CD4-positive, alpha-beta T cell treated with Interleukin-2 at 100 ng/mL for 4 hours (primary cell): ENCODE results near the gene SMTNL2.

Source experiments
- DNase-seq: peaks from one replicate; pipeline ENCODE4 v3.0.0-alpha.2; 2020; ENCODE audit warnings: low spot score

SMTNL2 gene

DNA sequence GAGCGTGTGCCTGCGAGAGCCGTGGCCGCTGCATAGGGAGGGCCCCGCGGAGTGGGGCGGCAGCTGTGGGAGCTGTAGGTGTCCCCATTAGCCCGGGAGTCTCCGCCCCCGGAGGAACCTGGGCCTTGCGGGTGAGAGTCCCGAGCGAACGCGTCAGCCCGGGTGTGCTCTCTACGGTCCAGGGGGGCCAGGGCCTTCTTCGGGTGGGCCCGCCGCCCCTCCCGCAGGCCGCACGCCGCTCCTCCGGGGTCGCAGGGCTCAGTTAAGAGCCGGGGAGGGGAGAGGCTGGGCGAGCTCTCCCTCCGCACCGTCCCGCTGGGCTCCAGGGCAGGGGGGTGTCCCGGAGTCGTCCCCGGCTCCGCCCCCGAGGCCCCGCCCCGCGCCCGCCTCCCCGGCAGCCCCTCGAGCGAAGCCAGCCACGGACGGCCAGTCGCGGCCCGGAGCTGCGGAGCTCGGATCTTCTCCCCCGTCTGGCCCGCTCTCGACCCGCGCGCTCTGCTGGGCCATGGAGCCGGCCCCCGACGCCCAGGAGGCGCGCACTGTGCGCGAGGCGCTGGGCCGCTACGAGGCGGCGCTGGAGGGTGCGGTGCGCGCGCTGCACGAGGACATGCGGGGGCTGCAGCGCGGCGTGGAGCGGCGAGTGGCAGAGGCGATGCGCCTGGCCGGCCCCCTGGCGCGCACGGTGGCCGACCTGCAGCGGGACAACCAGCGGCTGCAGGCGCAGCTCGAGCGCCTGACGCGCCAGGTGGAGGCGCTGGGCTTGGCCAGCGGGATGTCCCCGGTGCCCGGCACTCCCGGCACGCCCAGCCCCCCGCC, at the start of gene SMTNL2:
TSS of gene SMTNL2 (plus strand) at position 429 of the 816 bp plus-strand sequence. CDS start at position 506, 77 bp downstream.
- DNase-seq: no peak

DNA sequence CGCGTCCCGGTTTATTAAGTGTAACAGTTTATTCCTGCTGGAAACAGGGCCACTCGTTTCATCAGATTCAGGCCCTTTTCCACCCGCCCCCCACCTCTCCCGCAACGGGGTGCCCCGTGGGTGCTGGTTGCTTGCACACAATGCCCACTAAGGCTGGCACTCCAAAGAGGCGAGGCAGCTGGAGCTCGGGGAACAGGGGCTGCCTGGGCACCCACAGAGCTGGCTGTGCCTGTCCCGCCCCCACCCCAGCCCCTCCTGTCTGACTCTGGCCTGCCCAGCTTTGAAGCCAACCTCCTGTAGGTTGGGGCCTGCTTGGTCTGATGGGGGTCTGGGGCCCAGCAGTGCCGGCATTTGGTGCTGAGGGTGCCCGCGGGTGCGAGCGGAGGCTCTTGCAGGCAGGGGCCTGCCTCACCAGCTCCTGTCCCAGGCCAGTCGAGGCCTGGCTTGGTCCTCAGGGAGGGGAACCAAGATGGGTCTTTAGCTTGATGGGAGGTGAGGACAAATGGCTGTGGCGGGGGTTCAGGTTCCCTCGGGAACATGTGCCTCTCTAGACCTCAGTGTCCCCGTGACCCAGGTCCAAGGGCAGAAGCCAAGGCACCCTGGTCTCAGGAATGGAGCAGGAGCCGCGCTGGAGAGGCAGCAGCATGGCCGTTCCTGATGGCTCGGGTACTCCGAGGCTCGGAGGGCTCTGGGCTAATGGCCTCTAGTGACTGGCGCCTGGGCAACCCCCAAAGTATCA, 49.2 kb upstream of the SMTNL2 start:
- DNase-seq: no peak

DNA sequence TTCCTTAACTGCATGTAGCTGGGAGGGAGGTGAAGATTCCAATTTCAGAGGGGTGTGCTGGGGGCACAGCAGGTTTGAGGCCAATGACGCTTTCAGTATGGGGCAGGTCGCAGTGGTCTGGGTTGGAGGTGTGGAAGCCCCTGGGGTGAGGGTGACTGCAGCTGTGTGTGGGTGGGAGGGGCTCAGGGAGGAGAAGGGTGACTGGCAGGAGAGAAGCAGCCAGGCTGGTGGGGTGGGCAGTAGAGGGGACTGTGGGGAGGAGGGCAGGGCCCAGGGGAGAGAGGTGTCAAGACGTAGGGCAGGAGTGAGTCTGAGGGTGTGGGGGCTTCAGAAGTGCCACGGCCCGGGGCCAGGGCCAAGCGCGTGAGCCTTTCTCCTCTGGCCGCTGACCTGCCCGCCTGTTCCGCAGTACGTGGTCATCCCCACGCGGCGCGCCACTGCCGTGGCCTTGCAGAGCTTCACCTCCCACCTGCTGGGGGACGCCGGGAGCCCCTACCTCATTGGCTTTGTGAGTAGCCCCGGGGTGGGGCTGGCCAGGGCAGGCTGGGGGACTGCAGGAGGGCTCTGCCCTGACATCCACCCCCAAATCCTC, 48.6 kb upstream of the SMTNL2 start:
- DNase-seq: no peak

DNA sequence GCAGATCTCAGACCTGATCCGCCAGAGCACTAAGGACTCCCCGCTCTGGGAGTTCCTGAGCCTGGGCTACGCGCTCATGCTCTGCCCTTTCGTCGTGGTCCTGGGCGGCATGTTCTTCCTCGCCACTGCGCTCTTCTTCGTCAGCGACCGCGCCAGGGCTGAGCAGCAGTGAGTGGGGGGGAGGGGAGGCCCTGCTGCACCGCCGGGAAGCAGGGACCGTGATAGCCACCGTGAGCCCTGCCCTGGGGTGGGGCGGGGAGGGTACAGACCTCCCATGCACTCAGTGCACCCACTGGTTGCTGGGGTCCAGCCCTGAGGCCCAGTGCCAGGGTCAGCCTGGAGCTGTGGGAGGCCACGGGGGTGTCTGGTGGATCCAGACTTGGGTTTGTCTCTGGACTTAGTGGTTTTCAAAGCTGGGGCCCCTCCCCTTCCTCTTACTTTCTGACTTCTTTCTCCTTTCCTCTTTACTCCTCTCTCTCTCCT, 48.0 kb upstream of the SMTNL2 start:
- DNase-seq: no peak

DNA sequence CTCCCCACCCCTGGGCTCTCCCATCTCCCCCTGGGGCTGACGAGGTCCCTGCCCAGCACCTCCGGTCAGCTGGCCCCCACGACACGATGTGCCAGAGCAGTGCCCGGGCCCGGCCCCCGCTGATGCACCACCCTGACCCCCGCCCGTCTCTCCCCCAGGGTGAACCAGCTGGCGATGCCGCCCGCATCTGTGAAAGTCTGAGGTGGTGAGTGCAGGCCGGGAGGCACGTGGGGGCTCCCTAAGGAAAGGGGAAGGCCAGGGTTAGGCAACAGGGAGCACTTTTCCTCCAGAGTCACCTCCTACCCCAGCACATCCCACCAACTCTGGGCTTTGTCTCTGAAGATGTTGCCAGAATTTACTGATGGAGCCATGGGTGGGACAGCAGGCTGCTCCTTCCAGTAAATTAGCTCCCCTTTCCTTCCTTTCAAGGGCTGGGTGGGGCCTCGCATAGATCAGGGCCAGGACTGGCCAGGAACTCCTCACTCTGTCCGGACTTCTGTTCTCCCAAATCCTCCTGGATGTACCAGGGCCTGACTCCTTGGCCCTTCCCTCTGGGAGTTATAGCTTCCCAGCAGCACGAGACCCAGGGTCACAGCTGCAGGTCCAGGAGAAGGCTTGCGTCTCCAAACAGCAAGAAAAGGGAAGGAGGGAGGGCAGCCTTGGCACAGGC, 47.5 kb upstream of the SMTNL2 start:
- DNase-seq: no peak

DNA sequence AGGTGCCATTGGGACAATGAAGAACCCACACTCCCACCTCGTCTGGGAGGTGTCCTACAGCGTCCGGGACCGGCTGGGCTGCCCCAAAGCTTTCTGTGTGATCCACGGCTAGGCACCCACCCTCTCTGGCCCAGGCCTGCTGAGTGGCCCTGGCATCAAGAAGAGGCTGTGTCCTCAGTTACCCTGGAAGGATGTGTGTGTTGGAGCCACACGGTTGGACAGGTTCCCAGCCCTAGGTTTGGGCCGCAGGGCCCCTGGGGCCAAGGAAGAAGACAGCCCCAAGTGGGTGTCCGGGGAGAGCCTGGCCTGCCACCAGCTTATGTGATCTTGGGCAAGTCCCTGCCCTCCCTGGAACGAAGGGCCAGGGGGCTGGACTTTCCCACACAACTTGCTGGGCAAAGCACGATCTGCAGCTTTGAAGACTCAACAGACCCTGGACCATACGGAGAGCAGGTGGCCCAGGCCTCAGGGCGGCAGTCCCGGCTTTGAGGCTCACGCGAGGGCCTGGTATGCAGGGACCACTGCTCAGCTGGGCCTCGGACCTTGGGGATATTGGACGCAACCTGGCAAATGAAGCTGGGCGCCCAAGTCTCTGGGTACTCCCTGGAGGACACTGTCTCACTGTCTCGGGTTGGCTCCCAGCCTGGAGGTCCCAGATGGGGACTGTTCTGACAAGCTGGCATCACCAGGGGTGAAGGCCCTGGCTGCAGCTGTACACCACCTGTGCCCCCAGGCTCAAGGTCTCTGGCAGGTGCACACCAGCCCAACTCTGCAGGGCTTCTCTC, 46.7 kb upstream of the SMTNL2 start:
- DNase-seq: no peak

DNA sequence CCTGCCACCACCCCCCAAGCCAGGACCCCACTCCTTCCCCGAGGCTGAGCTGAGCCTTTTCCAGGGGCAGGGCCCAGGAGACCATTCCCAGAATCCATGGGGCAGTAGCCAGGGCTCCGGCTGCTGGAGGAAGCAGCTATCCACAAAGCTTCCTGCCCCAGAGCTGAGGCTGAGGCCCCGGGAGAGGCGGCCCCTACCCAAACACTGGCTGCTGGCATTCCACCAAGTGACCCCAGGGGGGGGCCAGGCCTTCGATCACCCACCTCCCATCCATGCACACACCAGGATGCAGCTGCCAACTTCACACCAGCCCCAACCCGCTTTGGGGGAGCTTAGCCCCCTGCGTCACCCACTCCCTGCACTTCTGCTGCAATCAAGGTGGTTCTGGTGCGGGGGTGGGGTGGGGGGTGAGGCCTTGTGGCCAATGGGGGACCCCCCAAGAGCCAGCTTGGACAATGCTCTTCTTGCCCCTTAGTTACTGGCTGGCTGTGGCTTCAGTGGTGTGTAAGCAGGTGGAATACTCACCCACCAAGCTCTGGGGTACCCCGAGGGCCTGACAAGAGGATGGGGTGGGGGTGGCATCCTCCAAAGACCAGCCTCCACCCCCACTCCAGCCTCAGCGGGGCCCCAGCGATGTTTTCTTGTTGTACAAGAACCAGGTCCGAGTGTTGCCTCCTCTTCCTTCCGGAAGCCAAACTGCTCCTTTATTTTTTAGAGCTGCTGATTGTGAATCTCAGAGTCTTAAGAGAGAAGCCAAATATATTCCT, 45.9 kb upstream of the SMTNL2 start:
- no peak for DNase-seq

DNA sequence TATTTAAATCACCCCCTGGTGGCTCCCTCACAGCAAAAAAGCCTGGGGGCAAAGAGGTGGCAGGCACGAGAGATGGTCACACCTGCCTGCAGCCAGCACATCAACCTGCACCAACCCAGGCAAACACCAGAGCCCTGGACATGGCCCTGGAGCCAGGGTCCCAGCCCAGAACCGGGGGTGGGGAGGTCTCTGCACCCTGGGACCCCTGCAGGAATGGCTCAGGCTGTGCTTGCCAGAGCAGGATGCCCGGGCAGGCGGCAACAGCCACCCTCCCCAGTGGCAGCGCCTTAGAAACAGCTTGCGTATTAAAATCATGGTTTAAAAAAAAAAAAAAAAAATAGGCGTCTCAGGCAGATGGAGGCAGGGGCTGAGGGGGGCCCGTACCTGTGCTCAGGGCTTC, 45.3 kb upstream of the SMTNL2 start:
- no peak for DNase-seq

DNA sequence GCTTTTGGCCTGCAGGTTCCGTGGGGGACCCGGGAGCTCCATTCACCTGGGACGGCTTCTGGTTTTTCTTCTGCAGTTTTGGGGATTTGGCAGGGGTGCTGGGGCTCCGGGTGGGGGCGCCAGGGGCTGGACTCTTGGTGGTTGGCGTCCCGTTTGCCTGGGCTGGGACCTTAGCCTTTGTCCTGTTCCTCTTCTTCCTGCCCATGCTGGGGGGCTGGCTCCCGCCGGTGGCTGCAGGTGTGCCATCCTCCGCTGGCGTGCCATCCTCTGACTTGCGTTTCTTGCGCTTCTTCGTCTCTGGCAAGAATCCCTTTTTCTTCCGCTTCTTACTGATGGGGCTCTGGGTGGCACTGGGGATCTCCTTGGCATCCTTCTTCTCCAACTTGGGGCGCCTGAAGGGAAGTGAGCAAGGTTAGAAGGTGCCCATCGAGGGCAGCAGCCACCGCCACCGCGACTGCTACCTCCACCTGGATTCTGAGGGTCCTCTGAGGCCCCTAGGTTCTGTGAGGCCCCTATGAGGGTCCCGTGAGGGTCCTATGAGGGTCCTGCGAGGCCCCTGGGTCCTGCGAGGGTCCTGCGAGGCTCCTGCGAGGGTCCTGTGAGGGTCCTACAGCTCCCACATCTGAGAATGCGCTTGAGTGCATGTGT, 44.6 kb upstream of the SMTNL2 start:
- DNase-seq: no peak

DNA sequence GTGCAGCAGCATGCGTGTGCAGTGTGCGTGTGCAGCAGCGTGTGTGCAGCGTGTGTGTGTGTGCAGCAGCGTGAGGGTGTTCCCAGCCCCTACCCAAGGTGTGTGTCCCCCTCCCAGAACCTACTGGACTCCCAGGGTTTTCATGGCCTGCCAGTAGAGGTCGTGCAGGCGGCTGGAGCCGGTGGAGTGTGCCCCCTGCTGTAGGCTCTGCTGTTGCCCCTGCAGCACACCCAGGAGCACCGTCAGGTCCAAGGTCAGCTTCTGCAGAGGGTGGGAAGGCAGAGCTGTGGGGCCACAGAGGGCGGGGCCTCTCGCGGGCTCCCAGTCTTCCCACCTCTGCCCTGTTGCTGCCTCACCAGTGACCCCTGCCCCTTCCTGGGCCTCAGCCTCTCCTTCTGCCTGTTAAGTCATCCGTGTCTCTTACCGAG, 44.1 kb upstream of the SMTNL2 start:
- DNase-seq: no peak

DNA sequence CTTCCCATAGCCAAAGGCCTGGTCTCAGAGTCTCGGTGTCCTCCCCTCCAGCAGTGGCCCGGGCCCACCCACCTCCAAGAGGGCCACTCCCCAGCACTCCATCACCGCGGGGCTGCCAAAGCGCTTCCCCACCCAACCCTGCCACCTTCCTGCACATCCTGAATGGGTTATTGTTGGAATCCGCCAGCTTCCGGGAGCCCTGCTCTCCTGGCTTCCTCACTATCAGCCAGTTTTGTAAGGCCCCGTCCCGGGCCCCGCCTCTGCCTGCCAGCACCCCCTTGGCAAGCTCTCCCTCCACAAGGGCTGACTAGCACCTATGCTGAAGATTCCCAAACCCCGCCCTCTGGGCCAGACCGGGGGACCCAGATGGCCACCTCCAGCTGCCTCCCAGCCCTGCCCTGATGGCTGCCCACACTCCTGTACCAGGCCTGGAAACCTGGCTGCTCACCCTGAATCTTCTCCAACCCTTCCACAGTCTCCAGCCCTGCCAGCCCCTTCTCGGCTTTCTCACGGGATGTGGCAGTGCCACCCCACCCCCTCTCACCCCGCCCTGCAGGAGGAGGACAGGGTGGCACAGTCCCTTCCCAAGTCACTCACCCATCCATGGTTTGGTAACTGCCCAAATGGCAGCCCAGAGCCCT, 43.5 kb upstream of the SMTNL2 start:
- no peak for DNase-seq

DNA sequence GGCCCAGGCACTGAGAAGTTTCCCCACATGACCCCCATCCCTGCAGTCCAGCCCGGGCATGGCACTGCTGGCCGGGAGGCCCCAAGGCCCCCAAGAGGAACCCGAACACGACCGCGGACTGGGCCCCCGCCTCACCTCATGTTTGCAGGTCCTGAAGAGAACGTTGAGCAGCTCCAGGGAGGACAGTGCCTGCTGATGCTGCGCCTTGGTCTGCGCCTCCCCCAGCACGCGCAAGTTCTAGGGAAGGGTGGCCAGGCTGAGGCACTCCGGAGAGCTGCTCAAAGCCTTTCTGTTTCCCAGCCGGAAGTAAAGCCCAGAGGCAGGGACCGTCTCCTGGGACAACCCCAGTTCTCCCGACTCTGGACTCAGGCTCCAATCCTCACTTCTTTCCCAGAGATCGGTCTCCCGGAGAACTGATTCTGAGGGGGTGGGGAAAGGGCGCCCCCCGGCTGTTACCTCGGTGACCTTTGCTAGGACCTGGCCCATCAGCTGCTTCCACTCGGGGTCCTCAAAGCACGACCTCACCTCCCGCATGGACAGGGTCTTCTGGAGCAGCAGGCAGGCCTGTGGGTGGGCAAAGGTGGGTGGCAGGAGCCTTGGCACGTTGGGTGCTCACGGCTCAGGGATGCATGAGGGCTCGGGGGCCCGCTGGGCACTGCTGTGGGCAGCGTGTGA, 42.9 kb upstream of the SMTNL2 start:
- DNase-seq: no peak

DNA sequence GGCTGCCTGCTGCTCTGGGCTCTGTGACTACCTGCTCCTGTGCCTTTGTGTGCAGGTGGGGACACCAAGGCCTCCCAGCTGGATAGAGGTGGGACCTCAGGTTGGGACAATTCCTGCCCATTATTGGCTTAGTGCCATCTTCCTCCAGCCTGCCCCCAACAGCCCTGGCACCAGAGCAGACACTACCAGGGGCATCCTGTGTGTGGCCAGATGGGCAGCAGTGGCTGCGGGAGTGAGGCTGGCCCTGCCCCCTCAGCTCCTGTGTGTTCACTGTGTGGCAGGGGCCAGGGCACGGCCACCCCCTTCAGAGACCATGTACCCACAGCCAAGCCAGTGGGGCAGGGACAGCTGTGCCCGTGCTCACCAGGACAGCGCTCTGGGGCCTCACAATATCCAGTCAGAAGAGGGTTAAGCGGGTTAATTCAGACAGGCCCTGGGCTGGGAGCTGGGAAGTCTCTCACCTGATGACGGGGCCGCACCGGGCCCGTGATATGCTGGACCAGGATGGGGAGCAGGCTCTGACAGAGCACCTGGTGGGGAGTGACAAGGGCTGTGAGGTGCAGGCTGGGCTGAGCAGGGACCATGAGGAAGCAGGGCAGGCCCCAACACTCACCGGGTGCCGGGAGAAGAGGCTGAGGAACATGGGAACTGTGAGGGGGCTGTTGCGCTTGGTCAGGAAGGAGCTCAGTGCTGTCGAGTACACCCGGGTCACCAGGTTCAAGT, 42.2 kb upstream of the SMTNL2 start:
- DNase-seq: no peak

DNA sequence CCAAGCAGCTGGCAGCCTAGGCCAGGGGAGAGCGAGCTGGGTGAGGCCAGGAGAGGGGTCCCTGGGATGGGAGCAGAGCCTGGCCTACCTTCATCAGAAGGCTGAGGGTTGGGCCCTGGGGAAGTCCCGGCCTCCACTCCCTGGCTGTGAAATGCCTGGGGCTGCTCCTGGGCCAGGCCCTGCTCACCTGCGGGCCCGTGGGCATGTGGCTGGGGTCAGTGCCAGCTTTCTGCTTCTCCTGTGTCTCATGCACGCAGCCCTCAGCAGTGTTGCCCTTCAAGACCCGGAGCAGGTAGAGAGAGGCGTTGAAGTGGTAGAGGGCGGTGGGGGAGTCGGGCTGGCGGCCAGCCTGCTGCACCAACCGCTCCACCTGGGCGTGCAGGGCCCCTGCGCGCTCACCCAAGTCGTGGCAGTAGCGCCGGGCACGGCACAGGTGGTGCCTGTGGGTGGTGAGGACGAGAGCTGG, 41.6 kb upstream of the SMTNL2 start:
- DNase-seq: no peak

DNA sequence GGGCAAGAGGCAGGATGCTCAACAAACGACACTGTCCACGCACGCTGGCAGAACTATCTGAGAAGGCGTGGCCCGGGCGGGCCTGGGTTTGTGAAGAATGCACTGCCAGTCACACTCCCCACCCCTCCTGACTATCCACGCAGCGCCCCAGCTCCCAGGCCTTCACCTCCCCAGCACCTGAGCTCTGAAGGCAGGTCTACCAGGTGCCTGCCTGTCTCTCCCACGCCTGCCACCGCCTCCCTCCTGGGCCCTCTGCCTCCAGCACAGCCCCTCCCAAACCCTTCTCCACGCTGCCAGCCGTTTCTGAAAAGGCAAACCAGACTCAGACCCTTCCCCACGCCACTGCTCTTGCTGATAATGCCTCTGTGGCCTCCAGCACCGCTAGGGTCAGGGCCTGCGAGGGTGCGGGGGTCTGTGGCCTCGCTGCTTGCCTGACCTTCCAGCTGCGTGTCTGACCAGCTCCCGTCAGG, 40.7 kb upstream of the SMTNL2 start:
- no peak for DNase-seq

DNA sequence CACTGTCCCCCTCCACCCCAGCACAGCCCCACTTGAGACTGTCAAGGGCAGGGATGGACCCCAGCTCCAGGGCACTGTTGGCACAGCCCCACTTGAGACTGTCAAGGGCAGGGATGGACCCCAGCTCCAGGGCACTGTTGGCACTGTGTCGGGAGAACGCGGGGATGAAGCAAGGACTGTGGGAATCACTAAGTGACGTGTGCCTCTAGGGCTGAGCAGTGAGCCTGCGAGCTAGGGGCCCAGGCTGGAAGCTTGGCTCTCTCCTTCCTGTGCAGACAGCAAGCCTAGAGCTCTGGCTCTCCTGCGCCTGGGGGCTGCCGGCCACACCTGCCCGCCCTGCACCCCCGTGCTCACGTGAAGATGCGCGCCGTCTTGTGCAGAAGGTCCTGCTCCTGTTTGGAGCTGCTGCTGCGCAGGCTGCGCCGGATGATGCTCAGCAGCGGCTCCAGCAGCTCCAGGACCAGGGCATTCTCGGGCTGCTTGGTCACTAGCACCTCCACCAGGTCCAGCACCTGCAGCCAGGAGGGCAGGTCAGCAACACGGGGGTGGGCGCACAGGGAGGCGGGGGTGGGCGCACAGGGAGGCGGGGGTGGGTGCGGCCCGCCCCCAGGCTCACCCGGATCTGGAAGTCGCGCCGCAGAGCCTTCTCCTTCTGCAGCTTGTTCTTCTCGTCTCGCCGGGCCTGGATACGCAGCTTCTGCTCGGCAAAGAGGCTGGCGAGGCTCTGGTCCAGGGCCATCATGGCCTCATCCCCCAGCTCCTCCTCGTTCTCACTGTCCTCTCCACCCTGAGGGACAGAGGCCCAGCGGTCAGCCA, 40.0 kb upstream of the SMTNL2 start:
- DNase-seq: no peak

DNA sequence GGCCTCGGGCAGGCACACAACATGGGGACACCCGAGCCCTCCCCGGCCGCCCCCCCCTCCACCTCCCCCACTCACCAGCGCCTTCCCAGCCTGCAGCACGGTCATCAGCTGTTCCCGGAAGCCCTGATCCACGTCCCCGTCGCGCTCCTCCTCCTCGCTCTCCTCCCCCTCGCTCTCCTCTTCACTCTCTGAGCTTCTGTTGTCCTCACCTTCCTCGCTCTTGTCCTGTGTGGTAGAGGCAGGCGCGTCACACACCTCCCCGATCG, 39.4 kb upstream of the SMTNL2 start:
- no peak for DNase-seq
